NCI-H1417 (cell line): Measurements from ENCODE around the gene PTTG1IP.

Experiments
- DNase-seq, 3 experiments: peaks; one replicate each; lab custom pipeline; 2025; lab: John Stamatoyannopoulos, UW

The PTTG1IP gene

GRCh38 chr21:44896561-44897286, 23.2 kb upstream of the PTTG1IP start:
- DNase-seq = no peak

GRCh38 chr21:44895859-44896258, 22.4 kb upstream of the PTTG1IP start:
- DNase-seq = no peak

GRCh38 chr21:44894687-44895302, 21.3 kb upstream of the PTTG1IP start:
- DNase-seq = no peak

GRCh38 chr21:44893948-44894656, 20.6 kb upstream of the PTTG1IP start:
- no peak for DNase-seq

GRCh38 chr21:44893278-44893556, 19.7 kb upstream of the PTTG1IP start:
- DNase-seq = no peak

GRCh38 chr21:44892536-44893277, 19.2 kb upstream of the PTTG1IP start:
- DNase-seq = peak; percentile 33 to 59 (median 33)

GRCh38 chr21:44892095-44892494, 18.6 kb upstream of the PTTG1IP start:
- no peak for DNase-seq

- no peak for DNase-seq
Measured at GRCh38 chr21:44891631-44892031, 18.1 kb upstream of the PTTG1IP start.

- DNase-seq = no peak
Measured at GRCh38 chr21:44890961-44891541, 17.6 kb upstream of the PTTG1IP start.

- DNase-seq = peak in 2 of 3 experiments; percentile 23 to 51
Measured at GRCh38 chr21:44890338-44890931, 16.9 kb upstream of the PTTG1IP start.

GRCh38 chr21:44889625-44890337, 16.3 kb upstream of the PTTG1IP start:
- DNase-seq = no peak

- no peak for DNase-seq
Measured at GRCh38 chr21:44888581-44889550, 15.4 kb upstream of the PTTG1IP start.

GRCh38 chr21:44887807-44888580, 14.5 kb upstream of the PTTG1IP start:
- no peak for DNase-seq

GRCh38 chr21:44887126-44887806, 13.8 kb upstream of the PTTG1IP start:
- no peak for DNase-seq

GRCh38 chr21:44886113-44887075, 12.9 kb upstream of the PTTG1IP start:
- DNase-seq = no peak

- DNase-seq = no peak
Measured at GRCh38 chr21:44885615-44886014, 12.1 kb upstream of the PTTG1IP start.

GRCh38 chr21:44884097-44884496, 10.6 kb upstream of the PTTG1IP start:
- no peak for DNase-seq
